Activated naive CD8-positive, alpha-beta T cell treated with anti-CD3 and anti-CD28 coated beads for 36 hours (primary cell): ENCODE measurements around the gene DHCR7. TPM values are rescaled to one million over a fixed set of nuclear protein-coding genes. Genes with fewer than 3 reads are reported as not detected.

Source experiments
- total RNA-seq, 2 experiments: library from RNA; stranded (reverse); gene quantifications; one replicate each; pipeline ENCODE4 v1.2.3, GENCODE V29; 2021

Gene DHCR7
- total RNA-seq, 2 experiments from 2014 or later = 77.2 to 87.3 TPM

Other genes starting within 250 kb of the DHCR7 start
- not detected for gene SHANK2, start 195.8 kb downstream of the DHCR7 start, total RNA-seq
- gene NADSYN1, start 4.8 kb upstream of the DHCR7 start, total RNA-seq = 10 to 100 TPM; 59.9 to 66.8 TPM
- gene KRTAP5-7, start 78.9 kb upstream of the DHCR7 start, total RNA-seq = not detected
- gene KRTAP5-8, start 89.6 kb upstream of the DHCR7 start, total RNA-seq = not detected
- not detected for gene KRTAP5-9, start 100.0 kb upstream of the DHCR7 start, total RNA-seq
- not detected for gene KRTAP5-10, start 117.2 kb upstream of the DHCR7 start, total RNA-seq
- gene KRTAP5-11, start 134.5 kb upstream of the DHCR7 start, total RNA-seq = not detected